HFFc6 (cell line): Measurements from ENCODE around the gene FLT3. TPM values are rescaled to one million over a fixed set of nuclear protein-coding genes. Genes with fewer than 3 reads are reported as not detected.
"Not testable (repeated sequence)": the region's sequence is repeated elsewhere in the genome, so short reads cannot be mapped to it uniquely, and the experiment has no call there.

ENCODE experiments used
- DNase-seq: peaks from one replicate; pipeline ENCODE4 v3.0.0-alpha.2; 2018
- H3K27ac Mint-ChIP-seq: 2 replicates; pipeline ENCODE4 v1.8.0; 2020; ENCODE audit warnings: mild to moderate bottlenecking, mixed read lengths
- H3K27me3 Mint-ChIP-seq: 2 replicates; pipeline ENCODE4 v1.8.0; 2021; ENCODE audit warnings: mild to moderate bottlenecking, moderate library complexity, mixed read lengths; ENCODE audit not compliant: insufficient read depth
- H3K36me3 Mint-ChIP-seq: 2 replicates; pipeline ENCODE4 v1.8.0; 2021; ENCODE audit warnings: low read depth, mixed read lengths
- H3K4me1 Mint-ChIP-seq: 2 replicates; pipeline ENCODE4 v1.8.0; 2020; ENCODE audit warnings: low read depth, mixed read lengths
- H3K4me3 Mint-ChIP-seq: 2 replicates; pipeline ENCODE4 v1.8.0; 2020; ENCODE audit warnings: mild to moderate bottlenecking, moderate library complexity, mixed read lengths
- H3K9me3 Mint-ChIP-seq: 2 replicates; pipeline ENCODE4 v1.8.0; 2020; ENCODE audit warnings: mild to moderate bottlenecking, mixed read lengths
- total RNA-seq, 6 experiments: library from RNA; stranded (reverse); fragmentation: NEBNext Ultra II Directional; extraction: Animal tissue kit (Norgen Biotek cat#: 25700); gene quantifications; 2 replicates in 1 of 6; 3 replicates in 5 of 6; pipeline ENCODE4 v1.2.3, GENCODE V29; 2021
- TF ChIP-seq, protein P1 (sequence below): fragments of 200-600 bp; sonication (generic); IDR thresholded peaks from 2 replicates; pipeline ENCODE4 v1.5.0; 2021; ENCODE audit warnings: antibody characterized with exemption, mild to moderate bottlenecking

Gene FLT3
- total RNA-seq, 6 experiments from 2014 or later = not detected

DNA sequence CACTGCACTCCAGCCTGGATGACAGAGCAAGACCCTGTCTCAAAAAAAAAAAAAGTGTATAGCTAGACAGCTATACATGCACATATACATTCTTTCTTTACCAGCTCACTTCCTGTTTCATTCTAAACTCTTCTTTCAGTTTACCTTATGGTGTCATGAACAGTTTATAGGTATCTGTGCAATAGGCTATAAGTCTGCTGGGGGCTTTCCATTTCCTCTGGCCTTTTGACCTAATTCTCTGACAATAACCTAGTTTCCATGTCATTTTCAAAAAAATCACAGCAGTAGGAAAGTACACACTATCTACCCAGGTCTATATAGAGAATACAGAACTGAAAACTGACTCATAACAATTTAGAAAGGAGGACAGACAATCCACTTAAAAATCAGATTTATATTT lies 87.5 kb downstream of the FLT3 start:
- Mint-ChIP-seq H3K36me3 (no peaks in the 10 kb centered on the region), H3K4me1 (peaks cover 18% of the 10 kb centered on the region), H3K9me3 (no peaks in the 10 kb centered on the region), H3K27me3 (peaks cover 12% of the 10 kb centered on the region), H3K4me3 (no peak overlapping the region), H3K27ac (no peak overlapping the region)
- TF ChIP-seq, protein P1, sequence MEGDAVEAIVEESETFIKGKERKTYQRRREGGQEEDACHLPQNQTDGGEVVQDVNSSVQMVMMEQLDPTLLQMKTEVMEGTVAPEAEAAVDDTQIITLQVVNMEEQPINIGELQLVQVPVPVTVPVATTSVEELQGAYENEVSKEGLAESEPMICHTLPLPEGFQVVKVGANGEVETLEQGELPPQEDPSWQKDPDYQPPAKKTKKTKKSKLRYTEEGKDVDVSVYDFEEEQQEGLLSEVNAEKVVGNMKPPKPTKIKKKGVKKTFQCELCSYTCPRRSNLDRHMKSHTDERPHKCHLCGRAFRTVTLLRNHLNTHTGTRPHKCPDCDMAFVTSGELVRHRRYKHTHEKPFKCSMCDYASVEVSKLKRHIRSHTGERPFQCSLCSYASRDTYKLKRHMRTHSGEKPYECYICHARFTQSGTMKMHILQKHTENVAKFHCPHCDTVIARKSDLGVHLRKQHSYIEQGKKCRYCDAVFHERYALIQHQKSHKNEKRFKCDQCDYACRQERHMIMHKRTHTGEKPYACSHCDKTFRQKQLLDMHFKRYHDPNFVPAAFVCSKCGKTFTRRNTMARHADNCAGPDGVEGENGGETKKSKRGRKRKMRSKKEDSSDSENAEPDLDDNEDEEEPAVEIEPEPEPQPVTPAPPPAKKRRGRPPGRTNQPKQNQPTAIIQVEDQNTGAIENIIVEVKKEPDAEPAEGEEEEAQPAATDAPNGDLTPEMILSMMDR = no peak
- DNase-seq = no peak

DNA sequence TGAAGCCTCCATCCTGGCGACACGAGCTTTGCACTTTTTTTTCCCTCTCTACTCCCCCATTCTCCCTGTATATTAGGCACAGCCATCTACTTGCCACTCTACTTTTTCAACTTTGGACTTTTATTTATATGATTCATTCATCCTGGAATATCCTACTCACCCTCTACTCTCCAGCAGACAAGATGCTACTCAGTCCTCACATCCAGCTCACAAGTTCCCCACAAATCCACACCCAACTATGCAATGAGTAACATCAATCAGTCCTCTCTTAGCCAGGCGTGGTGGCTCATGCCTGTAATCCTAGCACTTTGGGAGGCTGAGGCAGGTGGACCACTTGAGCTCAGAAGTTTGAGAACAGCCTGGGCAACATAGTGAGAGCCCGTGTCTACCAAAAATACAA lies 88.0 kb downstream of the FLT3 start:
- H3K36me3 Mint-ChIP-seq = no peaks in the 10 kb centered on the region
- H3K9me3 Mint-ChIP-seq = no peaks in the 10 kb centered on the region
- H3K4me1 Mint-ChIP-seq = peaks cover 18% of the 10 kb centered on the region
- peak; percentile 15 for DNase-seq
- no peak overlapping the region for H3K27ac Mint-ChIP-seq
- H3K4me3 Mint-ChIP-seq = no peak overlapping the region
- TF ChIP-seq, protein P1 = no peak
- peaks cover 12% of the 10 kb centered on the region for H3K27me3 Mint-ChIP-seq

GRCh38 chr13:28010046-28010445 lies 90.3 kb downstream of the FLT3 start:
- Mint-ChIP-seq H3K36me3 (no peaks in the 10 kb centered on the region), H3K27me3 (peaks cover 13% of the 10 kb centered on the region), H3K4me3 (no peak overlapping the region), H3K9me3 (no peaks in the 10 kb centered on the region), H3K27ac (no peak overlapping the region), H3K4me1 (peaks cover 18% of the 10 kb centered on the region)
- no peak for DNase-seq
- TF ChIP-seq, protein P1 = no peak

- H3K4me1 Mint-ChIP-seq, H3K9me3 Mint-ChIP-seq, H3K4me3 Mint-ChIP-seq, H3K27me3 Mint-ChIP-seq, H3K27ac Mint-ChIP-seq, DNase-seq, H3K36me3 Mint-ChIP-seq: not testable (repeated sequence)
Observed at GRCh38 chr13:28005016-28005415, 95.4 kb downstream of the FLT3 start.

- no peaks in the 10 kb centered on the region for H3K9me3 Mint-ChIP-seq
- DNase-seq = no peak
- peaks cover 5% of the 10 kb centered on the region; the same call in 1 of the 2 replicates for H3K4me1 Mint-ChIP-seq
- TF ChIP-seq, protein P1 = no peak
- H3K36me3 Mint-ChIP-seq = no peaks in the 10 kb centered on the region
- H3K27me3 Mint-ChIP-seq = peaks cover 5% of the 10 kb centered on the region
- H3K27ac Mint-ChIP-seq = no peak overlapping the region
- H3K4me3 Mint-ChIP-seq = no peak overlapping the region
Observed at GRCh38 chr13:28002886-28003698, 97.3 kb downstream of the FLT3 start.

GRCh38 chr13:28001837-28002473 lies 98.4 kb downstream of the FLT3 start:
- no peaks in the 10 kb centered on the region for H3K36me3 Mint-ChIP-seq
- H3K27ac Mint-ChIP-seq = no peak overlapping the region
- no peak for DNase-seq
- H3K4me1 Mint-ChIP-seq = peaks cover 5% of the 10 kb centered on the region; the same call in 1 of the 2 replicates
- TF ChIP-seq, protein P1 = no peak
- peaks cover 4% of the 10 kb centered on the region; the same call in 1 of the 2 replicates for H3K27me3 Mint-ChIP-seq
- no peak overlapping the region for H3K4me3 Mint-ChIP-seq
- no peaks in the 10 kb centered on the region for H3K9me3 Mint-ChIP-seq
